HG03558 (cell line): ENCODE data around the gene MRPL16.
"Not testable (repeated sequence)": the region's sequence is repeated elsewhere in the genome, so short reads cannot be mapped to it uniquely, and the experiment has no call there.

ENCODE experiments used
- ATAC-seq: cut with Tn5 transposase; IDR thresholded peaks from one replicate; pipeline ENCODE4 v1.9.1; 2021; ENCODE audit warnings: moderate number of reproducible peaks; ENCODE audit not compliant: unreplicated experiment; ENCODE audit errors: extremely low read depth

Gene MRPL16

DNA sequence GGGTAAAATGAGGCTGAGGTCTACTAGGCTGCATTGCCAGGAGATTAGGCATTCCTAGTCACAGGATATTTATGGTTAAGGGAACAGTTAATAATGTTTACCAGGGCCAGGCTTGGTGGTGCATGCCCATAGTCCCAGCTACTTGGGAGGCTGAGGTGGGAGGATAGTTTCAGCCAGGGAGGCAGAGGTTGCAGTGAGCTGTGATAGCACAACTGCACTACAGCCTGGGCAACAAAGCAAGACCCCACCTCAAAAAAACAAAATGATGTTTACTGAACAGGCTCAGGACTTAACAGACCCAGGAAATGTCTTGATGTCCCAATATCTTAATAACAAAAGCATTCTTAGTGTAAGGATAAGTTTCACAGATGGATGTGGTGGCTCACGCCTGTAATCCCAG is 2.8 kb upstream of the MRPL16 start:
- no peak for ATAC-seq

DNA sequence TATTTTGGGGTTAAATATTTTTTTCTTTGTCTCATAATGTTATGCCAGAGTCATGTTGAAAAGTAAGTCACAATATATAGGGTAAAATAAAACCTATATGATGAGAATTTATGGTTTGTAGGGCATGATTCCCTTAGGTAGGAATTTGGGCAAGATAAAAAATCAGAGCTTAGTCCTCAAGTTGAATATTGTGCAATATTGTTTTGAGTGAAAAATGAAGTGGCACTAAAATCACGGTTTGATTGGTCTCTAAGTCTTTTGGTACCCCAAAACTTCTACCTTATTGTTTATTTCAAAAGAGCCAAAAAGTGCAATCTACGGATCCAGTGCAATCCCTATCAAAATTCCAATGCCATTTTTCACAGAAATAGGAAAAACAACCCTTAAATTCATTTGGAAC is 1.6 kb upstream of the MRPL16 start:
- ATAC-seq, result no peak

GRCh38 chr11:59810911-59811259 is 307 bp upstream of the MRPL16 start:
- no peak for ATAC-seq

GRCh38 chr11:59807047-59807610 is 3.4 kb downstream of the MRPL16 start:
- ATAC-seq, result no peak

GRCh38 chr11:59804061-59804460 is 6.5 kb downstream of the MRPL16 start:
- no peak for ATAC-seq

- no peak for ATAC-seq
Measured at GRCh38 chr11:59802639-59803176, 7.9 kb downstream of the MRPL16 start.

DNA sequence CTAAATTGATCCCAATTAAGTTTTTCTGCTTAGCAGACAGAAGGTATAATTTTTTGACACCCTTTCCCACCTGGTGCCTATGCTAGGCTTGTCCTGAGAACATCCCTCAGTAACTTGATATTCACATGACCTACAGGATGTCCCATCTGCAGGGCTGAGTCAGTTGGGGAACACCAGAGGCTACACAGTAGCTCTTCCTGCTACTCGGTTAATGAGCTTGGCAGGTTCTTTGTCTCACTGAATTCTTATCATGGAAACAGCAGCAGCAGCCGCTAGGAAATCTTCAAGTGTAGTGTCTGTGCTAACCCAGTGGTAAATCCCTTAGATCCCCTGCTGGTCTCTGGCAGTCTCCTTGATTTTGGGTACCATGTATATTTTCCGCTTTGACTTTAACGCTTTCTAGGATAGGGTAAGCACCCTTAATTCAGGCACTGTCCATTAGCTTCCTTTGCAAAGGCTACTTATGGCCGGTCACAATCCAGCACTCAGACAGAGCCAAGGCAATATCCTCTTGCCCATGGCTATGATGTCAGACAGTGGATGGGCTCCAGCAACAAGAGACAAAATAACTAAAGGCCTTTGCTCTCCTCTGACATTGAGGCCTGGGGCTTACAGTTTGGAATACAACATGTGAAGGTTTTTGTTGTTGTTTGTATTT is 8.5 kb downstream of the MRPL16 start:
- no peak for ATAC-seq

DNA sequence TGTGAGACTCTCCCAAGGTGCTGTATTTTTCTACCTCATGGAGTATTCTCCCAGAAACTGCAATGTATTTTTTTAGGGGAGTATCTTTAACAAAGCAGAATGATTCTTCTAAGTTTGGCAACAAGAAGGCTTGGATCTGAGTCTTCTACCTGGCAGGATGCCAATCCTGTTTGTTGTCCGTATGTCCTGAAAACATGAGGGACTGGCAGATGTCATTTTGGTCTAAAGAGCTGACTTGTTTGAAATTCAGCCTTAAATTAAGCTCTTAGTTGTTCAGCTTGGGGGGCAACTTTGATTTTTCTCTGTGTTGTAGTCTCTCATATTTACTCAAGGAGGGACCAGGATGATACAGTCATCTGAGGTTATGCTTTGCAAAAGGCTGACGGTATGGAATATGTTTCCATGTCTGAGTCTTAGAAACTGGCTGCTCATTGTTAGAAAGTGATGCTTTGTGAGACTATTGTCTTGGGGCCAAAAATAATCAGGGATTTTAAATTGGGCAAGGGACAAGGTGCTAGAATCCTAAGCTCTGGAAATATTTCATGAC is 9.3 kb downstream of the MRPL16 start:
- ATAC-seq, result no peak

GRCh38 chr11:59800390-59801025 is 10.1 kb downstream of the MRPL16 start:
- ATAC-seq, result no peak

GRCh38 chr11:59794417-59794816 is 16.2 kb downstream of the MRPL16 start:
- ATAC-seq, result no peak

DNA sequence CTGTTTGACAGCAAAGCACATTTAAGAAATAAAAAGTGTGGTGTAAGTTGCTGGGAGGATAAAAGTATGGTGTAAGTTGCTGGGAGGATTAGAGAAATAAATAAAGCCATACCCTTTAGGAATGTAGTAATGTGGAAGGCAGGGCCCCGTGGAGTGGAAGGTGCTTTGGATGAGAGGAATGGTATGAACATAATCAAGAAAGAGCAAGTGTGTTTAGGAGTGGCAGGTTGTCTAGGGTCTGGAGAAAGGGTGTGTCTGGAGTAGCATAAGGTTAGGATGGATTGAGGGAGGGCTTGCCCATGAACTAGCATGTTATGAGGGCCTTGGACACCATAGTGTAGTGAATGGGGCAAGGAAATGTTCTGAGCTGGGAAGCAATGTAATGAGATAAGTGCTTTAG is 18.1 kb downstream of the MRPL16 start:
- no peak for ATAC-seq

DNA sequence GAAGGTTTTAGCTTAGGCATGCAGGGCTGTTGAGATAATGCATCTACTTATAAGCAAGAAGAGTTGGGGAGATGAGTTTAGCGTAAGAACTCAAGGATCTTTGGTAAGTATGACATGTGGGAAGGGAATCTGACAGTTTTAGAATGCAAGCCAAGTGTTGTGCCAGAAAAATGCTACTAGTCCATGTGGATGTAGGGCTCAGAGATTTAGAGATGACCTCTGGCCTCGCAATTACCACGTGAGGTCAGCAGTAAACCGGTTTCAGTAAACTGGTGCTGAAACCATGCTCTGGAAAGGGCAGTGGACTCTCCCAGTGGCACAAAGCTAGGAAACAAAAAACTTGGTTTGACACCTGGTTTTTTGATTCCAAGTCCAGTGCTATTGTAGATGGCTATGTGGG is 18.9 kb downstream of the MRPL16 start:
- no peak for ATAC-seq

- no peak for ATAC-seq
Measured at GRCh38 chr11:59787816-59788215, 22.8 kb downstream of the MRPL16 start.

- no peak for ATAC-seq
Measured at GRCh38 chr11:59787255-59787588, 23.4 kb downstream of the MRPL16 start.

DNA sequence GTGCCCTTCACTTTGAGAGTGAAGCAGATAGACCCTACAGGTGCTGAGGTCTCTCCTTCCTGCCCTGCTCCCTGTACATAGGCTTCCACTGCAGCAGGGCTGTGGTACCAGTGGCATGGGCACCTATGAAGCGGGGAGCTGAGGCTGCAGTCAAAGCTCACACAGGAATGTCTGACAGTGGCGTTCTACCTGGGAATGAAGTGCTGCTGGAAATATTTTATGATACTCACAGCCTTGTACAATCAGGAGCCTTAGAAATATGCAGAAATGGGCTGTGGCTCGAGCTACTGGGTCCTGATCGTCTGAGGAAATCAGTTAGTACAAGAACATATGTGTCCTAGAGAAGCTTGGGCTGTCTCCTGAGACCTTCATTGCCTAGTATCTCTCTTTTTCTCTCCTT is 24.8 kb downstream of the MRPL16 start:
- no peak for ATAC-seq

GRCh38 chr11:59784441-59784840 is 26.1 kb downstream of the MRPL16 start:
- ATAC-seq, result not testable (repeated sequence)

DNA sequence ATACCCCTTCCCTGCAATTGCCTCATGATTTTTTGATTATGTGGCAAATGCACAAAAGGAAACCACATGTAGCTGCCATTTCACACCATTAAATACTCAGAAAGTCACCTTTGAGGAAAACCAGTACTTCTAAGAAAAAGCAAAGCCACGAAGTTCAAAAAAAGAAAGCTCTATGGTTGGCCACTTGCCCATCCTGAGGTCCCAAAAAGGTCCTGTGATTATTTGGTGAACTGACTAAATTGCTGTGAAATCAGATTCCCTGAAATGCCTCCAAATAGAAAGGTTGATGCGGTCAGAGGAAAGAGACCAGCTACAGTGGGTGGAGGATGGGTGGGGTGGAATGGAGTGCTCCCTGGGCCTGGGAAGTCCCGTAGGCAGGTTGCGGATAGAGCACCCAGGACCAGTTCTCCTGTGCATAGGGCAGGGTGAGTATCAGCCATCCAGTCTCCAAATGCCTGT is 26.9 kb downstream of the MRPL16 start:
- ATAC-seq, result no peak

DNA sequence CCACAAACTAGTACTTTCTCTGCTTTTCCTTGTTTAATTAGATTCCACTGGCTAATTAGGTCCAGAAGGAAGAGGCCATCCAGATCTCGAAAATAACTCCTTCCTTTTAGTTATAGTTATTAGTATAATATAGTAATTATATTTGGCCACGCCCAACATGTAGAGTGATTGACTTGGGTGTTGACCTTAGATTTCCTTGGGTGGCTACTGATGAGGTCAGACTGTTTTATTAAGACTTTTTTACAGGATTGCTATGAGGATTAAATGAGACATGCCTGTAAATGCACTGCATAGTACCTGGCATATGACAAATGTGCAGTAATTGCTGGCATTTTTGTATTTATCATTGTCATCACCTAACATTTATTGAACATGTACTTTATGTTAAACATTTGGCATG is 28.5 kb downstream of the MRPL16 start:
- ATAC-seq, result no peak

DNA sequence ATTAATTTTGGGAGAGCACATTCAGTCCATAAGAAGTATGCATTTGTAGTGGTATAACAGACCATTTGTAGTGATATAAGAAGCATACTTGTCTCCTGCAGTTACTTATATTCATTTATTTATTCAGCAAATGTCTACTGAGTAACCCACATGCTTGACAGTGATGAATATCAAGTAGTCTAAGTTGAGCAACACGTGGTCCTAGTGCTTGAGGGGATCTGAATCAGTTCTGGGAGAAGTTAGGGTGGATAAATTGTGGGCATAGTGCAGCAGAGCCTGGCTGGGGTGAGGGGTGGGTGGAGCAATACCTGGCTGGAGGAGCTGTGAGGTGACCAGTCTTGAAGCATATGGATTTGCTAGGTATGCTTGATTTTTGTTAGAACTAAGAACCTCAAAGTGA is 31.1 kb downstream of the MRPL16 start:
- no peak for ATAC-seq

DNA sequence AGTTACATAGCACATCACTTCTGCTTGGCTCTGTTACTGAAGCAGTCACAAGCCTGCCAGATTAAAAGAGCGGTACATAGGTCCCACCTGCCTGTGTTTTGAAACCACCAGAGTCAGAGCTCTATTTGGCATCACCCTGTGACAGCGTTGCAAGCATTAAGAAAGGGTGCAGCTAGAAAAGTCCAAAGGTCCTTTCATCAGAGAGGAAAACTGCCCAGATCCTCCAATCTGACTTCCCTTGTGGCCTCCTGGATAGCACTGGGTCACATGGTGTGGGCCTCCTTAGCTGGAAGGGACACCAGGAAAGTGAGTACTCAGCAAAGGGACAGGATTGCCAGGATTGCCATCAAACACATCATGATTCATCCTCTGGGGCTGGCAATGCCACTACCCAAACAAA is 32.5 kb downstream of the MRPL16 start:
- no peak for ATAC-seq

- ATAC-seq, result no peak
Measured at GRCh38 chr11:59777104-59777503, 33.5 kb downstream of the MRPL16 start.
